SIG-M5 treated with dmso at 0.1 percent for 504 hours (cell line): ENCODE measurements around the gene CLIC5.

ENCODE experiments used
- DNase-seq: peaks from one replicate; lab custom pipeline; 2025; ENCODE audit not compliant: unreplicated experiment; lab: John Stamatoyannopoulos, UW

The CLIC5 gene

GRCh38 chr6:46000905-46001304 is 14.8 kb downstream of the CLIC5 start:
- DNase-seq = no peak

GRCh38 chr6:45998524-45998923 is 17.1 kb downstream of the CLIC5 start:
- no peak for DNase-seq

GRCh38 chr6:45997875-45998506 is 17.7 kb downstream of the CLIC5 start:
- DNase-seq = no peak

DNA sequence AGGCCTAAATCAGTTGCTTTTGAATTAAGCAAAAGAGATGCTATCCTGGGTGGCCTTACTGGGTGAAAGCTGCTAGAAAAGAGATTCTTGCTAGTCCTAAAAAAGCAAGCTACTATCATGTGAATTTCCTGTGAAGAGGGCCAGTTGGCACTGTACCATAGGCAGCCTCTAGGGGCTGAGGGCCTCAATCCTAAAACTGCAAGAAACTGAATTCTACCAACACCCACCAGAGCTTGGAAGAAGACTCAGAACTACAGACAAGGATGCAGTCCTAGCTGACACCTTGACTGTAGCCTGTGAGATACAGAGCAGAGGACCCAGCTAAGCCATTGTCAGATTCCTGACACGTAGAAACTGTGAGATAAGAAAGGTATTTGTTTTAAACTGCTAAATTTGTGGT is 24.5 kb downstream of the CLIC5 start:
- DNase-seq = no peak

- DNase-seq = no peak
Measured at GRCh38 chr6:45990162-45990561, 25.5 kb downstream of the CLIC5 start.

DNA sequence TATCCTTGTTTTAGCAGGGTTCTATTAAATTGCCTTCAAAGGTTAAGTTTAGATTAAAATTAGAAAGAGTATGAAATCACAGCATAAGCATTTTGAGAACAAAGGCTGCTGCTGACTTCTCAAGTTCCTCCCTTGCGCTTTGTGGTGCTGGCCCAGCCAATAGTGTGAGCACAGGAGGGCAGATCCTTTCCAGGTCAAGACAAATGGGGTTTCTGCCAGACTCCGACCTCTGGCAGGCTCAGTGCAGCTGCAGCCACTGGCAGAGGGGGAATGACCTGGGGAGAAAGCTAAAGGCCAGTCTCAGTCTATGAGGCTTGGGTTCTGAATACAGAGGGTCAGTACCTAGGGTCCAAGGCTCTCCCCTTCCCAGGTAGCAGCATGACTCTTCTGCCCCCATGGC is 27.0 kb downstream of the CLIC5 start:
- DNase-seq = no peak

DNA sequence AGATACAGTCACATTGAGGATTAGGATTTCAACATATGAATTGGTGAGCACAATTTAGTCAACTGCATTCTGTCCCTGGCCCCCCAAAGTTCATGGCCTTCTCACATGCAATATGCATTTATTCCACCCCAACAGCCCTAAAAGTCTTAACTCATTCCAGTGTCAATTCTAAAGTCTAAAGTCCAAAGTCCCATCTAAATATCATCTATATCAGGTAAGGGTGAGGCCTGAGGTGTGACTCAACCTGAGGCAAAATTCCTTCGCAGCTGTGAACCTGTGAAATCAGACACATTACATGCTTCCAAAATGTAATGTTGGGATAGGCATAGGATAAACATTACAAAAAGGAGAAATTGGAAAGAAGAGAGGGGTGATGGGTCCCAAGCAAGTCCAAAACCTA is 27.8 kb downstream of the CLIC5 start:
- no peak for DNase-seq

DNA sequence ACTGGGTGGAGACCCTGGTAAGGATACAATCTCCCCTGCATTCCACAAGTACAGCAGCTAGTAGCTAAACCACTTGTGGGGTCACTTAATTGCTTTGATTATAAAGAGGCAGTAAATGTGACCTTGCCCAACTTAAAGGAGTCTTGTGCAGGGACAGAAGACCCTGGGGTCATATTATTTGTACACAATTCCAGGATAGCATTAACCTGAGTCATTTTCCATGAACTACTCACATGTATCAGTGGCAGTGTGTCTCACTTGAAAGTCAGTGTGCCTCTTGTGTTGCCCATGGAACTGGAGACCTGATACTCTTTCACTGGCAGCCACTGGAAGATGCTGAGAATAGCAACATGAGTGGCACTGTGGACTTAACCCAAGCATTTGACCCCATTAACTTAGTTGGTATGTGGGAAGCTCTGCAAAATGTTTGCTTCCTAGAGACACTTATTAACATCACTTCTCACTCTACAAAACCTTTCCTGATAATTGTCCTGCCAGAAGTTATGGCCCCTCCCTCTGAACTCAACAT is 28.9 kb downstream of the CLIC5 start:
- DNase-seq = no peak

DNA sequence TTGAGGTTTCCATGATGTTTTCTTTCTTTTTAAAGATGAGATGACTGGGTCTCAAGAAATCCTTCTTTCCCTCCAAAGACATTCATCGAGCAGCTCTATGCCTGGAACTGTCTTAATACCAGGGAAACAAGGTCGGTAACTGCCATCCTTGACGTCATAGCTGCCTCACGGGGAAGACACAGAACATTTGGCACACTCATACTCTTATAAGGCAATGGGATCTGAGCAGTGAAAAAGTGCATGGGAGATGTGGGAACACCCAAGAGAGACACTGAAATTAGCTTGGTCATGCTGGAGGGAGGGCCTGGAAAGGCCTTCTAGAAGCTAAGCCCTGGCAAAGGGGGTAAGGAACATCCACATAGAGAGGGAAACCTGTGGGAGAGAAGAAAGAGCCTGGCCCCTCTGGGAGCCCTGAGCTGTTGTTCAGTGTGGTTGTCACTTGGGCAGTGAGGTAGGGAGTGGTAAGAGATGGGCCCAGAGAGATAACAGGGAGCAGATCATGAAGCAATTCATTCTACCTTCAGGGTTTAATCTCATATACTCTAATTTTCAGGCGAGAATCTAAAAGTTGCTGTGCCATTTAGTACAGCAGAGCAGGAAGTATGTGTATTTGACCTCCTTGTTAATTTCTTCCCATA is 30.8 kb downstream of the CLIC5 start:
- no peak for DNase-seq

GRCh38 chr6:45984347-45984746 is 31.3 kb downstream of the CLIC5 start:
- DNase-seq = no peak

DNA sequence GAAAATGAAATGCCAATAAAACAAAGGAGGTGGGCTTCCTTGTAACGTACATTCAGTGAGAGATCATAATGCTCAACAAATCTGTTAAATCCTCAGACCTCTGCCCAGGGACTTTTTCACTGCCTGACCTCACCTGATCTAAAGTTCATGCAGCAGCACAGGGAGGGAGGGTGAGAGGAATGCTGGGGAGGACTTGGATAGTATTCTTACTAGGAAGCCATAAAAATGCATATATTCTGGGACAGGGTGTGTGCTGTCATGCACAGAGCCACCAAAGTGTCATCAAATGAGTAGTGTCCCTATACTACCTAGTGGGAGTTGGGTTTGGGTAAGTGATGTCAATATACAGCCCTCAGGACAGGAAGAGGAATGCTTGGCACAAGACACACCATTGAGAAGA is 32.6 kb downstream of the CLIC5 start:
- no peak for DNase-seq

- DNase-seq = no peak
Measured at GRCh38 chr6:45982280-45983036, 33.2 kb downstream of the CLIC5 start.

DNA sequence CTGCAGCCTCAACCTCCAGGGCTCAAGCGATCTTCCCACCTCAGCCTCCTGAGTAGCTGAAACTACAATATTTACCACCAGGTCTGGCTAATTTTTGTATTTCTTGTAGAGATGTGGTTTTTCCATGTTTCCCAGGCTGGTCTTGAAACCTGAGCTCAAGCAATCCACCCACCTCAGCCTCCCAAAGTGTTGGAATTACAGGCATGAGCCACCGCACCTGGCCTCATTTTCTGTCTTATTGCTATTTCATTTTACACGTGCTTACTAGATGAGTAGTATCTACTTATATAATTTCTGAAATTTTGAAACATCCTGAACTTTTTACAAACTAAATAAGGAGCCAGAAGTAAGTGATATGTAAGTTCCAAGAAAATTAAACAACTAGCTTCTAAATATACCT is 34.6 kb downstream of the CLIC5 start:
- no peak for DNase-seq

GRCh38 chr6:45979311-45979710 is 36.3 kb downstream of the CLIC5 start:
- DNase-seq = no peak

DNA sequence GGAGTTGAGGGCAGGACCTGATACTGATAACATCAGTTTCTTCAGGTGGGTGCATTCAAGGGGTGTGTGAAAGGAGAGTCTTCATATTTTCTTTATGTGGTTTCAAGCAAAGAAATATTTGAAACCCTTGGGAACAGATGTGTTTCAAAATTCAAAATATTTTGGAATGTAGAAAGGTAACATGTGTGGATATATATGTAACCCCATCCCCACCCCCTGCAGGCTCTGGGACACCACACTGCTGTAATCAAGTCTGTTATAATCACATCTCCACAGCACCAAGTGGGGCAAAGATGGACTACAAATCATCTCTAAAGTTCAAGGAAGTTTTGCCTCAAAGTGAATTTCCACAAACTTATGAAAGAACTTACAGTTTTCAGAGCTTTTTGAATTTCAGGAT is 41.1 kb downstream of the CLIC5 start:
- DNase-seq = no peak

DNA sequence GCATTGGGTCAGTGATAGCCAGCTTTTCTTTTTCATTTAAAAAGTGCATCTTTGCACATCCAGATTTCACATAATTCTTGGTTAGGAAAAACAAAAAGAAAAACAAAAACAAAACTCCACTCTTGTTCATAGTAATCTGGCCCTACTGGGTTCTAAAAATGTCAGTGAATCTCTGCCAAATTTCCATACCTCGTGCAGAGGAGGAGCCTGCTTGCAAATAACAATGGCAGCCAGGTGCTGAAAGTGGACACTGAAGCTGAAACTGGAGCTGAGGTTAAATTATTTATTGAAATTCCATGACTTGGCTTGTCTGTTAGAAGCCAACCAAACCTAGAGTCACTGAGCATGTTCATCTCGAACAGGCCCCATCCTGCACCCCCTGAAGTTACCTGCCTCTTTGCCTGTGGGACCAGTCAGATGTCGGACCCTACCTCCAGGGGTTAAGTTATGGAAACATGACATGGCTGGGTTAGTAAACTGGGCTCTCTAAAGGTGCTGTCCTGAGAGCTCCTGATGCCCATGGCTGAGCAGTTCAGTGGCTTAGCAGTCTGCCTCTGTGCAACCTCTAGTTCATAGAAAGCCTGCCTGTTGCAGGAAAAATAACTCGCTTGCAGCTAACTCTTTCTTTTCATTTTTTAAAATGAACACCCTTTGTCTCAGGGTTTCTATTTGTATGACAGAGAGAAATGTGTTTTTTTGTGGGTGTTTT is 42.7 kb downstream of the CLIC5 start:
- DNase-seq = no peak

DNA sequence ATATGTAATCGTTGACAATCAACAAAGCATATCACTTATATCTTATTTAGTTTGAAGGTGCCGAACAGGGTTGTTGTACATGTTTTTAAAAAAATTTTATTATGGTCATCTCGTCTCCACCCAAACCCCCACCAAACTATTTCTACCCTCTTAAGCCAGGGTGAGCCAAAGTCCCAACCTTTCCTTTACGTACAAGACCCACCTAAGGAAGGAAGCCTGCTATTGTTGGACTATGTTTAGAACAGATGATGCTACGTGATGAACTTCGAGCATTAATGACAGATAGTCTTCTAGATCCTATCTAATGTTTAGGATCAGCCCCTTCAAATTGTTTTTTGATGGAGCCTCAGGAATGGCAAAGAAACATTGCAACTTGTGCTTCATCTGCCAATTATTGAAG is 44.4 kb downstream of the CLIC5 start:
- no peak for DNase-seq

GRCh38 chr6:45970326-45970725 is 45.3 kb downstream of the CLIC5 start:
- peak; percentile 60 for DNase-seq

DNA sequence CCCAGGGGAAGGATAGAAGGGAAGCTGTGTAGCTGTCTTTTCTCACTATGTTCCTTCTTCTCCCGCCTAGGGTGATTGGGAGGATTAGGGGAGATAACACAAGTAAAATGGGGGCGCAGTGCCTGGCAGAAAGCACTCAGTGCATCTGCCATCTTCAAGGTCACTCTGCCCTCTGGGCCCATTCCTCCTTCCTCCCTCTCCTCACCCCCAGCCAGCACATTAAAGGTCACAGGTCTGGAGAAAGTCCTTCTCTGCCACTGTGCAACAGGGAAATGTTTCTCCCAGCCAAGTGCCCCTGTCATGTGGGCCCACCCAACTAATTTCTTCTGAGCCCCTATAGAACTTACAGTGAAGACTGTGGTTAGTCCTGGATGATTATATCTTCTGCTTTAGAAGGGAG is 45.8 kb downstream of the CLIC5 start:
- DNase-seq = no peak

DNA sequence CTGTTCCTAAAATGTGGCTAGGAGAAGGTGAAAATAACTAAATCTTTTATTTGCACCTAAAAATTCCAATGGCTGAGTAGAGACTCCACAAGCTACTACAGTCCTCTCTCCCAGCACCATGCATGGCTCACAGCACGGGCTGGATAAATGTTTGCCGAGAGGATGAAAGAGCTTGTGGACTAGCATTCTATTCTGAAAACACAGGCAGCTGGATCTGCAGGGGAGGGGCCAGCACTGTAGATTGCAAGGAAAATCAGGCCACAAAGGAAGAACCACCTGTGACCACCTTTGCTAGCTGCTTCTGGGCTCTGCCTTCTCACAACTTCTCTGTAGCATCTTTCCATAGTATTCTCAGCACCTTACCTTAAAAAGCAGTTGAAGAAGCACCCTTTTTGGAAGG is 46.6 kb downstream of the CLIC5 start:
- no peak for DNase-seq

GRCh38 chr6:45967363-45967762 is 48.3 kb downstream of the CLIC5 start:
- DNase-seq = no peak

DNA sequence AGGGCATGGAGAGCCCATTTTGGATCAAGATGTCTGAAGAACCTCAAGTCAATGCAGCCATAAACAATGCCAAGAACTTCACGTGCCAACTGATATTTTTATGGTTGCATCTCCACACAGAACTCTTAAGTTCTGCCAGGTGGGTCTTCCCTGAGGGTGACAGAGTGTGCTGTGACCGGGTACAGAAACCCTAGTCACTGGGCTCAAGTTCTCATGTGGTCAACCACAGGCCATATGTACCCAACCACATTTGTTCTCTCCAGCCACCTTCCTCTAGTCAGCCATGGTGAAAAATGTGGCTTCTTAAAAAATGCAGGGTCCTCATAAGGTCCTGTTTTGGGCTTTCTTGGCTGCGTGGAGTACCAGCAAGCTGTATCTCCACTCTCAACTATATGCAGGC is 48.9 kb downstream of the CLIC5 start:
- DNase-seq = no peak
